Cerebellar cortex (tissue), 1 donor: ENCODE measurements around the gene RAP1GAP2.

Source experiments
- DNase-seq: peaks from one replicate; pipeline ENCODE4 v3.0.0-alpha.2; 2015; ENCODE audit warnings: low spot score

Gene RAP1GAP2

DNA sequence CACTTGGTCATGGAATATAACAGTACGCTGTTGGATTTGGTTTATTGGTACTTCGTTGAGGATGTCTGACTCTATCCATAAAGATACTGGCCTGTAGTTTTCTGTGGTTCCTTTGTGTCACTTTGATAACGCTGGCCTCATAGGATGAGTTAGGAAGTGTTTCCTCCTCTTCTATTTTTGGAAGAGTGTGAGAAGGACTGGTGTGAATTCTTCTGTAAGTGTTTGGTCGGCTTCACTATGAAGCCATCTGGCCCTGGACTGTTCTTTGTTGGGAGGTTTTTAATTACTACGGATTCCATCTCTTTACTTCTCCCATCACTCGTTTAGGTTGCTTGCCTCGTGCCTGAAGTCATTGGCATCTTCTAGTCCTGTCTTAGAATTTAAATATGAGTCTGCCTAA, 149.9 kb downstream of the RAP1GAP2 start:
- DNase-seq = no peak

DNA sequence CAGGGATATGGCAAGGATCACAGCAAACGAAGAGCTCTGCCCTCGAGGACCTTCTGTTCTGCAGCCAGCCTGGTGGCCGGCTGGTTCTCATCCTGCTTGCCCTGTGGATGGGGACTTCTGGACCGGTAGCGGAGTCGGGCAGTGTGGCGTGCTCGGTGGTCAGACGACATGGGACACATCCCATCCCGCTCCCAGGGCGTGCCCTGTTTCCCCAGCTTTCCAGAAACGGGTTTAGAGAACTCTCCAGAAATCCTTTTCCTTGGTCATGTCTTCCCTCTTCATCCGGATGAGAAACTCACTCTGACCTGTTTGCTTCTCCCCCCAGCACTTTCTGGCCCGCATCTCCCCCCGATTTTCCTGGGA, 151.3 kb downstream of the RAP1GAP2 start:
- DNase-seq = no peak

DNA sequence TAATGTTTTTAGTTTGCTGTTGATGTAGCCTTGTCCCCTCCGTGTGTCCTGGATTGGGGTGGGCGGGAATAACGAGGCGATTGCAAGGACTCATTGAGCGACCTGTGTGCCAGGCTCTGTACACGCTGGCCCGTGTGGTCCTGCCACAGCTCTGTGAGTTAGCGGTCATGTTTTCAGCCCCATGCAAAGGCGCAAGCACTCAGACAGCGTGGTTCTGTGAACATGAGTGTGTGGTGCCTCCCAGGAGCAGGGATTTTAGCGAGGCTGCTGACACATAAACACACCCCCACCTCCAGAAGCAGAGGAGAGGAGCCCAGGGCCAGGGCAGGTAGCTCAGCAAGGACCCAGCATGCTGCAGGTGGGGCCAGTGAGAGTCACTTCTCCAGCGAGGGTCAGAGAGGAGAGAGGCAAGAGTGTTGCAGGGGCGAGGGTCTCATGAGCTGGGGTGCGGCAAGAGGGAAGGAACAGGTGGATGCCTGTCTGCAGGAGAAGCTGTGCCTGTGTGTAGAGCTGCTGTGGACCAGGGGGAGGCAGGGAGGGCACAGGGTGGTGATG, 151.8 kb downstream of the RAP1GAP2 start:
- DNase-seq = no peak

DNA sequence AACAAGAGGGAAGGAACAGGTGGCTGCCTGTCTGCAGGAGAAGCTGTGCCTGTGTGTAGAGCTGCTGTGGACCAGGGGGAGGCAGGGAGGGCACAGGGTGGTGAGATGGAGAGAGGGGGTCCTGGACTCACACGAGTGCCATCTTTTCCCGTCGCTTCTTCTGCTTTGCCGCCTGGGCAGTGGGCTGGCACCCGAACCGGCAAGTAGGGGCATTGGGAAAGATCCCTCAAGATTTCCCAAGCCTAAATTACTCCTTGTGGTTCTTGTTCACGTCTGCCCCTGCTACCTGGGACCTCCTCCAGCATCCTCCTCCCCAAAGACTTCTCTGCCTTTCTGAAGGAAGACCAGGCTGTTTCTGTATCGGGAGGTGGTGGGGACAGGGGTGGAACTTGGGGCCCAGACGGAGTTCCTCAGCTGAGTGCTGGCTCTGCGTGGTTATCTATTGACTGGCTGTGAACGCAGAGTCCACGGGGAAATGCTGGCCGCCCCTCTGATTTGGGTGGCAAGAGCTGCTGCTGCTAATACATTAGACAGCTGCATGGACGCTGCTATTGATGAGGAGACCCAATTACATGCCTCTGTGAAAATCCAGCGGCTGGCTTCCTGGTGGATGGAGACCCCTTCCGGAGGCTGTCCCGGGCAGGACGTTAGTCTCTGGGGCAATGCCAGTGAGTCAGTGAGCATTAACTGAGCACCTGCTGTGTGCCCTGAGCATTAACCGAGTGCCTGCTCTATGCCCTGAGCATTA, 152.7 kb downstream of the RAP1GAP2 start:
- no peak for DNase-seq

DNA sequence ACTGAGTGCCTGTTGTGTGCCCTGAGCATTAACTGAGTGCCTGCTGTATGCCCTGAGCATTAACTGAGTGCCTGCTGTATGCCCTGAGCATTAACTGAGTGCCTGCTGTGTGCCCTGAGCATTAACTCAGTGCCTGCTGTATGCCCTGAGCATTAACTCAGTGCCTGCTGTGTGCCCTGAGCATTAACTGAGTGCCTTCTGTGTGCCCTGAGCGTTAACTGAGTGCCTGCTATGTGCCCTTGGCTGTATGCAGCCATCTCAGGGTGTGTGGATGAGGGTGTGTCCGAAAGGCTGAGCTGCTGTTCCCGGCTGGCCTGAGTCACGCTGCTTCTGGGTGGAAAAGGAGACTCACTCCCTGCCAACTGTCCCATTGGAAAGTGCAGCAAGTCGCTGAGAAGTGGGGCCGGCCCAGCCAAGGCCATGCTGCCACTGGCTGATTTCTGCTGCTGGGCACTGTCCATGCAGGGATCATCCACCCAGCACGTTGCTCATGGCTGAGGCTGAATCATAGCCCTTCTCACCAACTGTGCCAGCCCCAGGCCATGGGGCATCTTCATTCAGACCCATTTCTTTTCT, 153.3 kb downstream of the RAP1GAP2 start:
- no peak for DNase-seq

DNA sequence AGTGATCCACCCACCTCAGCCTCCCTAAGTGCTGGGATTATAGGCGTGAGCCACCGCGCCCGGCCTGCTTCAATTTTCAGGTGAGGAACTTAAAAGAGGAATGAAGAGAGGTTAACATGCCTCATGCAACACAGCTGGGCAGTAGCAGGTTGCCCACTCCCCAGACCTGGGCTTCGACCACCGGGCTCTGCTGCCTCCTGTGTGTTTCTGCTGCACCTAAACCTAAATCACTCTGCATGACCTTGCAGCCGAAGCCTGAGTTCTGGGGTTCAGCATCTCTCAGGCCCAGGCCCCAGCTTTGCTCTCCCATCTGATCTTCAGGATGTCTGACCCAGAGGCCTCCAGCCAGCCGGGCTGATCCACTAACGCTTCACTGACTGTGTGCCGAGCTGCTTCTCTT, 154.6 kb downstream of the RAP1GAP2 start:
- DNase-seq = no peak

DNA sequence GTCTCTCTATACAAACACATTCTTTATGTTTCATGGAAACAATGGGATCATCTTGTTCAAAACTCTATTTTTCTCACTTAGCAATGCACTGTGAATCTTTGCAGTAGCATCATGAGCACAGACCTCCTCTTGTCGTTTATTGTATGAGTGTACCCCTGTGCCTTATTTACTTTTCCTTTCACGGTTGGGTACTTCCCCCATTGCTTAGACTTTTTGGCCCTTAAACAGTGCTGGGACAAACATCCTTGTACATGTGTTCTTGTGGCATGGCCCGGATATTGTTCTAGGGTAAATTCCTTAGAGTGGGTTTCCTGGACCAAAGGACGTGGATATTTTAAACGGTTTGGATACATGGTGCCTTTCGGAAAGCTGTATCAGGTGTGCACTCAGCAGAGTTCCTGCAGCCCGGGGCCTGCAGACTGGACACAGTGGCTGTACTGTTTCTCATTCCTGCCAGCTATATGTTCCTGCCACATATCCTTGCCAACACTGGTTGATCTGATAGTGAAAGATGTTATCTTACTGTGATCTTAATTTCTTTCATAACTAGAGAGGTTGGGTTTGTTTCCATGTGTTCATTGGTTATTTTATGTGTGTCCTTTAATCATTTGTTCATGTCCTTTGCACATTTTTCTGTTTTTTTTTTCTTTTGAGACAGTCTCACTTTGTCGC, 156.1 kb downstream of the RAP1GAP2 start:
- no peak for DNase-seq

DNA sequence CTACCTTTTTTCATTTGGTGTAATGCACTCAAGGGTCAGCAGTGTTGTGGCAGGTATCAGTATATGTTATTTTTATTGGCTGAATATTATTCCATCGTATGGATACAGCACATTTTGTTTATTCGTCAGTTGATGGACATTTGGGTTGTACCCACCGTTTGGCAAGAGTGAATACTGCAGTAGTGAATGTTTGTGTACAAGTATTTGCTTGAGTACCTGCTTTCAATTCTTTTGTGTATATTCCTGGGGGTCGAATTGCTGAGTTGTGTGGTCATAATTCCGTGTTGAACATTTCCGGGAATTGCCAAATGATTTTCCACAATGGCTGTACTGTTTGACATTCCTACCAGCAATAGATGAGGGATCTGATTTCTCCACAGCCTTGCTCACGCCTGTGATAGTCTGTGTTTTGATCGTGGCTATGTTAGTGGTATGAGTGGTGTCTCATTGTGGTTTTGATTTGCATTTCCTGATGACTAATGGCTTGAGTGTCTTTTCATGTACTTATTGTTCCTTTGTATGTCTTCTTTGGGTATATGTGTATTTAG, 158.7 kb downstream of the RAP1GAP2 start:
- no peak for DNase-seq

DNA sequence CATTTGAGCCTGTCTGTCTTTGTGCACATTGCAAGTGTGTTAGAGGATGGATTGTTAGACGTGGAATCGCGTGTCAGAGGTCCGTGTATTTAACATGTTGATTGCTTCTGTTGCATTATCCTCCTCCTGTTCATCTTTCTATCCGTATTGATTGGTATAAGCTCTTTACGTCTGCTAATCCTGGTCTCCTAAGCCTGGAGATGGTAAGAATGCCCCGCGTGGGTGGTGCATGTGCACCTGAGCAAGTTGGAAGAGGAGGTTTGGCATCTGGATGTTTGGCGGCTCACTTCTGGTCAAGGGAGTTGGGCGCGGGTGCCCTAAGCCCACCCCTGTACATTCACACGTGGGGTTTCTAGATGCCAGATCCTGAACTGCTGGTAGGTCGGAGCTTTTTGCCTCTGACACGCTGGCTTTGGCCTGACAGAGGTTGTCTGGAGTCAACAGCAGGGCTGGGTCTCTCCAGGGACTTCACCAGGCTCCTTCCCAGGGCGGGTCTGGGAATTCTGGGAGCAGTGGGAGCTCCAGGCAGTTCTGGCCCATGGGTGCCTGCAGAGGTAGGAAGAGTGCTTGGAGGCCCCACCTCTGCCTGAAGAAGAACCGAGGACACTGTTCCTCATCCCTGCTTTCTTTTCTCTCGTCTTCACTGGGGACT, 159.8 kb downstream of the RAP1GAP2 start:
- no peak for DNase-seq

DNA sequence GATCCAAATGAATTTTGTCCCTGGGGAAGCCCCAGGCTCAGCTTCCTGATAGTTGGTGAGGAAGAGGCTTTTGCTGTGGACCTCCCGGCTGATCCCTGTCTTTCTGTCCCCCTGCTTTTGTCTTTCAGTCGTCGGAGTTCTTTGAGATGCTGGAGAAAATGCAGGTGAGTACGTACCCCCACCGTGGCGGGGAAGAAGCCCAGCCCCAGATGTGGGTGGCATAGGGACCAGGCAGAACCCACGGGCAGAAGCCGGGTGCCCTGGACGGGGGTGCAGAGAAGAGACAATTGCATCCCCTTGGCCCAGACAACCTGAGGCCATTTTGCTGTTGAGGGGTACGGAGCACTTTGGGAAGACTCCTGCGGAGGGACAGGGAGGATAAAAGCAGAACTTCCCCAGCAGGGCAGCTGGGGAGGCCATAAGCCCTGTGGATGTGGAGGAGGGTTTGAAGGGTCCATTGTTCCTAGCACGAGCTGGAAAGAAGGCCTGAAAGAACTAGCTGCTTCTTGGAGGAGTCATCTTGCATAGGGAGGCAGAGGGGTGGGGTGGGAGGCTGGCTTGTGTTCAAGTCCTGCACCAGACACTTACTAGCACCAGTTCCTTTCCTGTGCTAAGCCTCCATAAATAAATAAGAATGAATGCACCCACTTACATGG, 161.5 kb downstream of the RAP1GAP2 start:
- DNase-seq = no peak

DNA sequence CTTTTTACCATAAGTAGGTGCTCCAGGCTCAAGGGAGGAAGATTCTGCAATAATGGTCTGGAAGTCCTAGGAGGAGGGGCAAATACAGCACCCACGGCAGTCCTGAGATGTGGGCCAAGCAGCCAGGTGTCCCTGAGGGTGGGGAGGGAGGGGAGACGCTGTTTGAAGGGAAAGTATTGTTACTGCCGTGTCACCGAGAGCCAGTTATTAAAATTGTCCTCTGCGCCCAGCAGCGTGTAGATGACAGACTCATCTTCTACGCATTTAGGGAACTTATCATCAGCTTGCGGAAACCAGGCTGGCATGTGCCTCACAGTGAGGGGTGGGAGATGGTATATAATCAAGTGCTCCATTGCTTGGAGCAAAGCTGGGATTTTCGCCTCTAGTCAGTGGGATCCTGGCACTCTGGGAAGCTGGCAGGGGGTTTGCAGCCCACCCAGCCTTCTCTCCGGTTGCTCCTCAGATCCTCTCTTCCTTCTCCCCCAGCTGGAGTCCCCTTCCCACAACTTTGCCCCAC, 162.5 kb downstream of the RAP1GAP2 start:
- DNase-seq = no peak

DNA sequence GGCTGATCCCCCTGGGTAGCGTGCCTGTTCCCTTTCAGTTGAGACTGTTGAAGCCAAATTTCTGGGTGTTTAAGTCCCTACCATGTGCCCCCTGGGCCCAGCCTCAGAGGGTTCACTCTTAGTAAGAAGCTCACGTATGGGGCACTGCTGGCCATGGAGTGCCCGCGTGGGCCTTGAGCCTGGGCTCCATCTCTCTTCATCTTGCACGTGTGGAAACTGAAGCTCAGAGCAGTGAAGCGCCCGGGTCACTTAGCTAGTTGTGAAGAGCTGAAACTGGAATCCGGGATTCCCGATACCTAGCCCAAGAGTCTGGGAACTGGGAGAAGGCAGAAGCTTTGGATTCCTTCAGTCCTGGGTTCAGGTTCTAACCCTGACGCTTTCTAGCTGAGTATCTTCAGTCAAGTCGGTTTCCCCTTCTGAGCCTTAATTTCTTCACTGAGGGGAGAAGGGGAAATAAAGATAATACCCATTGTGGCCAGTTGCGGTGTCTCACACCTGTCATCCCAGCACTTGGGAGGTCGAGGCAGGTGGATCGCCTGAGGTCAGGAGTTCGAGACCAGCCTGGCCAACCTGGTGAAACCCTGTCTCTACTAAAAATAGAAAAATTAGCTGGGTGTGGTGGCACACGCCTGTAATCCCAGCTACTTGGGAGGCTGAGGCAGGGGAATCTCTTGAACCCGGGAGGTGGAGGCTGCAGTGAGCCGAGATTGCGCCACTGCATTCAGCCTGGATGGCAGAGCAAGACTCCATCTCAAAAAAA, 163.3 kb downstream of the RAP1GAP2 start:
- DNase-seq = no peak

DNA sequence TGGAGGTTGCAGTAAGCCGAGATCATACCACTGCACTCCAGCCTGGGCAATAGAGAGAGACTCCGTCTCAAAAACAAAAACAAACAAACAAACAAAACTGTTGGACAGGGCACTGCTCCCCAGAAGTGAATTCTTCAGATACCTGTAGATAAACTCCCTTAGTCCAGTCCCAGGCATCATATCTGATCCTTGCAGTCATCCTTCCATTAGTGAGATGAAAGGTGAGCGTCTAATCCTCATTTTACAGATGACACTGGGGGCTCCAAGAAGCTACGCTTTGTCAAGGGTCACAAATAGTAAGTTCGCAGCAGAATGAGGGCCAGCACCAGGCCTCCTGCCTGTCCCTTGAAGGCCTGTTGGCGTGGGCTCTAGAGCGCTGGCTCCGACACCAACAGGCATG, 165.2 kb downstream of the RAP1GAP2 start:
- DNase-seq = no peak

DNA sequence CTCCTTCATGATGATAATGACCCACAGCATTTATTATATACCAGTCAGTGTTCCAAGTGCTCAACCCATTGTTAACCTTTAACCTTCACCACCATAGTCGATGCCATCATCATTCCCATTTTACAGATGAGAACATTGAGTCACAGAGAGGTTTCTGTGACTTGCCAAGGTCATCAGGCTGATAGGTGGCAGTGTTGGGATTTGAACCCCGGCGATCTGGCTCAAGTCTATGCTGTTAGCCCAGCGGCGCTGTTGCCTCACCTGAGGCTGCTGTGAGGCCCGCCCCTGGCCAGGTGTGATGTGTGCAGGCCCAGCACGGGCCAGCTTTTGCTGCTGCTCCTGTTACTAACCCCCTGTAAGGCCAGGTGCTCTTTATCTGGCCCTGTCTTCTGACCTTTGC, 166.0 kb downstream of the RAP1GAP2 start:
- no peak for DNase-seq

DNA sequence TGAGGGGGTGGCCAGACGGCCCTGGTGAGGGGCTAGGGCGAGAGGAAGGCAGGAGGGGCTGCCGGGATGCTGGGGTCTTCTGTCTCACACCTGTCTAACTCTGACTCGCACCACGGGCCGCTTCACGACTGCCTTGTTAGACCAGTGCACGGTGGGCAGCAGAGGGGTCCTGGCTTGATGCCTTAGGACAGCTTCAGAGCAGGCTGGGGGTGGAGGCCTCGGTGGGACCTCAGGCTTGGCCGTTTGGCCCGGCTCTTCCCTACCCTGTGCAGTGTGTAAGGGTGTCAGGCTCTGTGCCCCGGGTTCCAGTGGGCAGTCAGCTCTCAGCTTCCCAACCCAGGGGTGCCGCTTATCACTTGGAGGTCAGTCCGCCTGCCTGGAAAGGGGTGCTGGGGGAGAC, 166.5 kb downstream of the RAP1GAP2 start:
- DNase-seq = no peak

DNA sequence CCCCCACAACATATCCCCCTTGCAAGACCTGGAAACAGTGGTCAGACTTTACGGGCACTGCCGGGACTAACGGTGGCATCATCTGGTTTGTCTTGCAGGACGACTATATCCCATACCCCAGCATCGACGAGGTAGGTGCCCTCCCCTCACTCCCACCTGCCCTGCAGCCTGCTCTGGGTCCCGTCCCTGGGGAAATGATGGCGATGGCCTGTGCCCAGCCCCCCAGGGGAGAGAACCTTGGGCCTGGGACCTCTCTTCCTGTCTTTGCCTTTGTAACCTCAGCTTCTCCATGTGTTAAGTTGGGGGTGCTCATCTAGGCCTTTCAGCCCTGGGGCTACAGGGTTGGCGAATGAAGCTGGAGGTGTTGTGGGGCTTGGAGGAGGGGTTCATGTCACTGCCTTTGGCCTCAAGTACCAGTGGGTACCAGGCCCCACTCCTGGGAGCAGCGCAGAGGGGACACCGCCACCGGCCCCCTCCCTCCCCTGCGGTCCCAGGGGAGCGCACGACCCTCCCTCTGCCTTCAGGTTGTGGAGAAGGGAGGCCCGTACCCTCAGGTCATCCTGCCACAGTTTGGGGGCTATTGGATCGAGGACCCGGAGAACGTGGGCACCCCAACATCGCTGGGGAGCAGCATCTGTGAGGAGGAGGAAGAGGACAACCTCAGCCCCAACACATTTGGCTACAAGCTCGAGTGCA, 167.2 kb downstream of the RAP1GAP2 start:
- DNase-seq = no peak

DNA sequence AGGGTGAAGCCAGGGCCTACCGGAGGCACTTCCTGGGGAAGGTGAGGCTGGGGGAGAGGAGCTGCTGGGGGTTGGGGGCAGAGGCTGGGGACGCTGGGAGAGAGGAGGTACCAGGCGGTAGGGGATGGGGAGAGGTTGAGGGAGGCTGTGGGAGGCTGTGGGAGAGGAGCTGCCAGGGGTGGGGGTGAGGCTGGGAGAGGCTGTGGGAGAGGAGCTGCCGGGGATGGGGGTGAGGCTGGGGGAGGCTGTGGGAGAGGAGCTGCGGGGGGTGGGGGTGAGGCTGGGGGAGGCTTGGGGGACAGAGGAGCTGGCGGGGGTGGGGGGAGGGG, 167.8 kb downstream of the RAP1GAP2 start:
- DNase-seq = no peak

DNA sequence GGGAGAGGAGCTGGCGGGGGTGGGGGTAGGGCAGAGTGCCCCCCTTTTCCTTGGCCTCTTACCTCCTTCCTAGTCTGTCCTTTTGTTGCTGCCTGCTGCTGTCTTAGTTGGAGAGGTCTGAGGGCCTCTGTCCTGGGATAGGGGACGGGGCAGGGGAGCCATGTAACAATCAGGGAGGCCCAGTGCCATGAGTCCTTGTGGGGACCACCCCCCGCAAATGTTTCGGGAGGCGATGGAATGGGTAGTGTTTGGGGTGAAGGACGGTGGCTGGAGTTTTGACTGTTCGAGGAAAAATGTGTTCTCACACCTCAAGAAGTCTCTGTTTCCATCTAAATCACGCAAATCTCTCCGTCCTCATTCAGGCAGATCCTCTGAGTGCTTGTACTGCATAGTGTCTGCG, 168.1 kb downstream of the RAP1GAP2 start:
- DNase-seq = no peak

DNA sequence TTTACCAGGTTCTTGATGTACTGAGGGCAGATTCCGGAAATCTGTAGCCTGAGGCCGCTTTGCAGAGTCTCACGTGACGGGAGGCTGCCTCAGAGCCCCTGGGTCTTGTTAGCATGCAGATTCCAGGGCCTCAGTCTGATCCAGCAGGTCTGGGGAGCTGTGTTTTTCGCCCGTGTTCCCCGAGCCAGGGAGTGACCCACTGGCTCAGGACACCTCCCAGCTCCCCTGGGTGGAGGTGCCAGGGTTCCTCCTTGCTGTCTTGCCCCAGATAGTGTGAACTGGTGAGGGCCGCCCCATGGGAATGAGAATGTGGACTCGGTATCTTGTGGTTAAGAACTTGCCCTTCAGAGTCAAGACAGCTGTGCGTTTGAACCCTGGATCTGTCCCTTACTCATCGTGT, 168.6 kb downstream of the RAP1GAP2 start:
- DNase-seq = no peak
